GM12874 (cell line): ENCODE measurements around the gene DTNB.
A peak's percentile ranks its signal among the peaks of the same experiment; 100 is the strongest.

ENCODE experiments used
- CTCF ChIP-seq: IDR thresholded peaks from 2 replicates; pipeline ENCODE4 v1.5.1; 2011; ENCODE audit warnings: low read depth, mild to moderate bottlenecking, control low read depth, low read length, moderate library complexity; ENCODE audit not compliant: insufficient read depth

Gene DTNB

GRCh38 chr2:25376750-25377621, 296.4 kb downstream of the DTNB start:
- peak; percentile 96 for TF ChIP-seq CTCF

- no peak for TF ChIP-seq CTCF
Observed at GRCh38 chr2:25375989-25376545, 297.3 kb downstream of the DTNB start.

- TF ChIP-seq CTCF, result no peak
Observed at GRCh38 chr2:25375371-25375988, 297.9 kb downstream of the DTNB start.

- TF ChIP-seq CTCF, result no peak
Observed at GRCh38 chr2:25374827-25375226, 298.6 kb downstream of the DTNB start.

- TF ChIP-seq CTCF, result no peak
Observed at GRCh38 chr2:25374411-25374810, 299.0 kb downstream of the DTNB start.

GRCh38 chr2:25373269-25373981, 300.0 kb downstream of the DTNB start:
- TF ChIP-seq CTCF, result no peak
